Activated naive CD4-positive, alpha-beta T cell treated with anti-CD3 and anti-CD28 coated beads, Interleukin-2, amount 50 U/mL, for 16 hours (primary cell): ENCODE results near the gene SPANXN3.
"Not testable (repeated sequence)": the region's sequence is repeated elsewhere in the genome, so short reads cannot be mapped to it uniquely, and the experiment has no call there.

Experiments used
- DNase-seq: peaks from one replicate; pipeline ENCODE4 v3.0.0-alpha.2; 2020

Gene SPANXN3

GRCh38 chrX:143517375-143517774 lies at the start of gene SPANXN3:
Gene SPANXN3, minus strand, starts transcription at chrX:143517475. Its CDS starts 84 bp downstream, at chrX:143517391.
- not testable (repeated sequence) for DNase-seq

GRCh38 chrX:143536176-143536575 lies 18.9 kb upstream of the SPANXN3 start:
- no peak for DNase-seq

GRCh38 chrX:143502196-143502595 lies 15.1 kb downstream of the SPANXN3 start:
- DNase-seq: not testable (repeated sequence)

GRCh38 chrX:143500751-143501150 lies 16.5 kb downstream of the SPANXN3 start:
- DNase-seq: no peak

- DNase-seq: no peak
Observed at GRCh38 chrX:143486105-143486504, 31.2 kb downstream of the SPANXN3 start.

GRCh38 chrX:143476751-143477150 lies 40.5 kb downstream of the SPANXN3 start:
- DNase-seq: no peak

- DNase-seq: no peak
Observed at GRCh38 chrX:143472347-143472938, 44.8 kb downstream of the SPANXN3 start.

GRCh38 chrX:143466130-143466529 lies 51.1 kb downstream of the SPANXN3 start:
- no peak for DNase-seq

GRCh38 chrX:143462696-143463095 lies 54.6 kb downstream of the SPANXN3 start:
- no peak for DNase-seq

GRCh38 chrX:143461606-143462005 lies 55.7 kb downstream of the SPANXN3 start:
- no peak for DNase-seq
